ENCODE results near the gene YAP1.

- TF ChIP-seq CTCF (IDR thresholded peaks at IDR 0.05) (no peak), POLR2AphosphoS5 (IDR thresholded peaks at IDR 0.05) (no peak)
These were observed 110.7 kb downstream of the YAP1 start for GRCh38 chr11:102220728-102221467.

All from suprapubic skin (tissue), 3 donors.